Activated CD4-positive, CD25-positive, alpha-beta regulatory T cell treated with anti-CD3 and anti-CD28 coated beads, Interleukin-2, amount 50 U/mL, for 24 hours (primary cell): ENCODE results near the gene EAF1.
"Not testable (repeated sequence)": the region's sequence is repeated elsewhere in the genome, so short reads cannot be mapped to it uniquely, and the experiment has no call there.

Experiments
- ATAC-seq, 2 donors: fragments of 150-1000 bp; cut with Tn5 transposase; one replicate each; pipeline ENCODE4 v1.10.0; 2021; ENCODE audit warnings: mild to moderate bottlenecking in 1 of 2, moderate library complexity in 1 of 2

Gene EAF1

GRCh38 chr3:15453501-15453900, 26.1 kb downstream of the EAF1 start:
- no peak for ATAC-seq

GRCh38 chr3:15453991-15454625, 26.7 kb downstream of the EAF1 start:
- no peak for ATAC-seq

- ATAC-seq, result no peak
Observed at GRCh38 chr3:15454965-15455364, 27.6 kb downstream of the EAF1 start.

- ATAC-seq, result no peak
Observed at GRCh38 chr3:15455756-15456155, 28.4 kb downstream of the EAF1 start.

- no peak for ATAC-seq
Observed at GRCh38 chr3:15456321-15456720, 28.9 kb downstream of the EAF1 start.

- ATAC-seq, result not testable (repeated sequence)
Observed at GRCh38 chr3:15456915-15457314, 29.5 kb downstream of the EAF1 start.

- no peak for ATAC-seq
Observed at GRCh38 chr3:15458212-15458780, 30.9 kb downstream of the EAF1 start.

GRCh38 chr3:15460891-15461531, 33.6 kb downstream of the EAF1 start:
- no peak for ATAC-seq

GRCh38 chr3:15462451-15462850, 35.1 kb downstream of the EAF1 start:
- ATAC-seq, result no peak

- no peak for ATAC-seq
Observed at GRCh38 chr3:15465876-15466585, 38.6 kb downstream of the EAF1 start.

- no peak for ATAC-seq
Observed at GRCh38 chr3:15467227-15468181, 40.1 kb downstream of the EAF1 start.

GRCh38 chr3:15470261-15470660, 42.9 kb downstream of the EAF1 start:
- no peak for ATAC-seq

- ATAC-seq, result no peak
Observed at GRCh38 chr3:15470849-15471248, 43.5 kb downstream of the EAF1 start.

GRCh38 chr3:15471861-15472260, 44.5 kb downstream of the EAF1 start:
- no peak for ATAC-seq

GRCh38 chr3:15475161-15475560, 47.8 kb downstream of the EAF1 start:
- ATAC-seq, result no peak

- no peak for ATAC-seq
Observed at GRCh38 chr3:15476378-15476777, 49.0 kb downstream of the EAF1 start.

GRCh38 chr3:15477951-15478639, 50.7 kb downstream of the EAF1 start:
- ATAC-seq, result no peak

GRCh38 chr3:15478640-15478979, 51.2 kb downstream of the EAF1 start:
- no peak for ATAC-seq

- ATAC-seq, result no peak
Observed at GRCh38 chr3:15479400-15480224, 52.2 kb downstream of the EAF1 start.

- not testable (repeated sequence) for ATAC-seq
Observed at GRCh38 chr3:15484551-15484950, 57.2 kb downstream of the EAF1 start.

- no peak for ATAC-seq
Observed at GRCh38 chr3:15486020-15486419, 58.6 kb downstream of the EAF1 start.
